ENCODE data around the gene NDUFB8. TPM values are rescaled to one million over a fixed set of nuclear protein-coding genes. Genes with fewer than 3 reads are reported as not detected.
A peak's percentile ranks its signal among the peaks of the same experiment; 100 is the strongest.

Gene NDUFB8
- total and polyA plus RNA-seq, 4 donors, result 72.4 to 297 (median 199) TPM

- Histone ChIP-seq H3K9me3 (ENCODE audit: control insufficient read depth in 4 of 4, low read length in 3 of 4) (no peaks in the 10 kb centered on the region), H3K27me3 (ENCODE audit: control insufficient read depth in 4 of 4, insufficient read depth in 4 of 4, low read length in 3 of 4) (no peaks in the 10 kb centered on the region), H3K4me1 (ENCODE audit: control insufficient read depth in 4 of 4, insufficient read depth in 4 of 4, low read length in 3 of 4) (peaks cover 3 to 25% (median 10%) of the 10 kb centered on the region in 4 donors), H3K36me3 (ENCODE audit: control insufficient read depth in 4 of 4, insufficient read depth in 3 of 4, low read depth in 1 of 4, low read length in 3 of 4) (peaks cover 0 to 19% (median 16%) of the 10 kb centered on the region in 4 donors), H3K27ac (ENCODE audit: low read depth in 1 of 2, low read length in 2 of 2) (no peak overlapping the region), H3K9ac (ENCODE audit: low read depth in 1 of 2, low read length in 2 of 2) (no peak overlapping the region), H3K4me3 (ENCODE audit: low read depth in 1 of 3, low read length in 3 of 3) (no peak overlapping the region)
- no peak for DNase-seq (ENCODE audit: low spot score)
- WGBS, result 95% methylated on average over 3 of the region's 3 CpGs
- no peak for TF ChIP-seq TAF1 (conservative IDR thresholded peaks at IDR 0.05)
- TF ChIP-seq EGR1 (IDR thresholded peaks at IDR 0.05; ENCODE audit: low read depth in 2 of 2), result no peak
- TF ChIP-seq JUND (IDR thresholded peaks at IDR 0.05), result no peak
- TF ChIP-seq YY1 (IDR thresholded peaks at IDR 0.05), result no peak
- no peak for TF ChIP-seq ZBTB33 (IDR thresholded peaks at IDR 0.05)
- no peak for TF ChIP-seq SP1 (IDR thresholded peaks at IDR 0.05)
- TF ChIP-seq HNF4G (IDR thresholded peaks at IDR 0.05), result no peak
- no peak for TF ChIP-seq RAD21 (IDR thresholded peaks at IDR 0.05)
- TF ChIP-seq HNF4A (conservative IDR thresholded peaks at IDR 0.05), result no peak
- no peak for TF ChIP-seq RXRA (IDR thresholded peaks at IDR 0.05)
- TF ChIP-seq GABPA (IDR thresholded peaks at IDR 0.05 in 1 of 2, conservative IDR thresholded peaks at IDR 0.05 in 1 of 2), result no peak
- TF ChIP-seq REST (IDR thresholded peaks at IDR 0.05), result no peak
- TF ChIP-seq NR2F2 (IDR thresholded peaks at IDR 0.05), result no peak
Observed at GRCh38 chr10:100520811-100521210, 8.9 kb downstream of the NDUFB8 start.

- 9% methylated on average over 72 of the region's 72 CpGs for WGBS
- peak within 1 kb of the TSS; percentile 50 to 62 (median 51) for H3K4me3 ChIP-seq (ENCODE audit: low read depth in 1 of 3, low read length in 3 of 3)
- TF ChIP-seq REST (IDR thresholded peaks at IDR 0.05) (peak; percentile 7), JUND (IDR thresholded peaks at IDR 0.05) (no peak), YY1 (IDR thresholded peaks at IDR 0.05) (no peak), FOXA1 (IDR thresholded peaks at IDR 0.05) (no peak), RXRA (IDR thresholded peaks at IDR 0.05) (peak in 1 of 2 donors; percentile 4), HNF4A (conservative IDR thresholded peaks at IDR 0.05) (peak in 1 of 2 donors; percentile 9)
- H3K27ac ChIP-seq (ENCODE audit: low read depth in 1 of 2, low read length in 2 of 2), result peak within 1 kb of the TSS; percentile 71 to 89
- H3K9me3 ChIP-seq (ENCODE audit: control insufficient read depth in 4 of 4, low read length in 3 of 4), result no peaks in the 10 kb centered on the region
- peaks cover 0 to 11% (median 10%) of the 10 kb centered on the region in 4 donors for H3K36me3 ChIP-seq (ENCODE audit: control insufficient read depth in 4 of 4, insufficient read depth in 3 of 4, low read depth in 1 of 4, low read length in 3 of 4)
- no peaks in the 10 kb centered on the region for H3K27me3 ChIP-seq (ENCODE audit: control insufficient read depth in 4 of 4, insufficient read depth in 4 of 4, low read length in 3 of 4)
- H3K4me1 ChIP-seq (ENCODE audit: control insufficient read depth in 4 of 4, insufficient read depth in 4 of 4, low read length in 3 of 4), result peaks cover 3 to 29% (median 10%) of the 10 kb centered on the region in 4 donors
- H3K9ac ChIP-seq (ENCODE audit: low read depth in 1 of 2, low read length in 2 of 2), result peak within 1 kb of the TSS in 1 of 2 donors; percentile 72
- DNase-seq (ENCODE audit: low spot score), result peak; percentile 54
Observed at GRCh38 chr10:100519311-100520051, 10.2 kb downstream of the NDUFB8 start, which contains the start of gene SEC31B. SEC31B (minus strand) TSS chr10:100519861; CDS start chr10:100516952, 2,909 bp downstream.

All from liver (tissue), 9 donors.